Cerebellar cortex (tissue), 1 donor: Measurements from ENCODE around the gene IQCE.

Experiments
- DNase-seq: peaks from one replicate; pipeline ENCODE4 v3.0.0-alpha.2; 2015; ENCODE audit warnings: low spot score

IQCE gene

GRCh38 chr7:2663121-2663886 lies 104.5 kb downstream of the IQCE start:
- DNase-seq, result no peak

GRCh38 chr7:2663960-2664359 lies 105.2 kb downstream of the IQCE start:
- no peak for DNase-seq
